ENCODE measurements around the gene CCDC30. TPM values are rescaled to one million over a fixed set of nuclear protein-coding genes. Genes with fewer than 3 reads are reported as not detected.

CCDC30 gene
- total RNA-seq, 1 donor from 2014 or later: 7.5 TPM

DNA sequence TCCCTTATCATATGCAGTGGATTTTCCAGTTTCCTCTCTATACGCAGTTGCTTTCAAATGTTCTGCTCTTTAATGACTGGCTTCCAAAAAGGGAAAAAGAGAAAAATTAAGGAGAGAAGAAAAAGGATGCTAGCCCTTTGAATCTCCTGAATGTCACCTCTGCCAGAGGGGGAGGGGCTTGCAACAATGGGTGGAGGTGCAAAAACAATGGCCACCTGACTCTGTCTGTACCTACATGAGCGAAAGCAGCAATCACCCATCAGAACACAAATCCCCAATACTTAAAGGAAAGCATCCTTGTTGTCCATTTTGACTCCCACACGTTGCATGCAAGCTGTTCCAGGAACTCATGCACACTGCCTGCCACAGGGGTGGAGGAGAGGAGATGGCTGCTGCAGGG lies 61.2 kb downstream of the CCDC30 start:
- Mint-ChIP-seq H3K36me3 (peaks cover 14% of the 10 kb centered on the region), H3K4me3 (no peak overlapping the region), H3K4me1 (no peaks in the 10 kb centered on the region), H3K27me3 (ENCODE audit: low read depth) (no peaks in the 10 kb centered on the region), H3K9me3 (peaks cover 24% of the 10 kb centered on the region), H3K27ac (no peak overlapping the region)
- DNase-seq (ENCODE audit: low spot score in 2 of 2, unreplicated experiment in 2 of 2): no peak
- TF ChIP-seq, protein P1, sequence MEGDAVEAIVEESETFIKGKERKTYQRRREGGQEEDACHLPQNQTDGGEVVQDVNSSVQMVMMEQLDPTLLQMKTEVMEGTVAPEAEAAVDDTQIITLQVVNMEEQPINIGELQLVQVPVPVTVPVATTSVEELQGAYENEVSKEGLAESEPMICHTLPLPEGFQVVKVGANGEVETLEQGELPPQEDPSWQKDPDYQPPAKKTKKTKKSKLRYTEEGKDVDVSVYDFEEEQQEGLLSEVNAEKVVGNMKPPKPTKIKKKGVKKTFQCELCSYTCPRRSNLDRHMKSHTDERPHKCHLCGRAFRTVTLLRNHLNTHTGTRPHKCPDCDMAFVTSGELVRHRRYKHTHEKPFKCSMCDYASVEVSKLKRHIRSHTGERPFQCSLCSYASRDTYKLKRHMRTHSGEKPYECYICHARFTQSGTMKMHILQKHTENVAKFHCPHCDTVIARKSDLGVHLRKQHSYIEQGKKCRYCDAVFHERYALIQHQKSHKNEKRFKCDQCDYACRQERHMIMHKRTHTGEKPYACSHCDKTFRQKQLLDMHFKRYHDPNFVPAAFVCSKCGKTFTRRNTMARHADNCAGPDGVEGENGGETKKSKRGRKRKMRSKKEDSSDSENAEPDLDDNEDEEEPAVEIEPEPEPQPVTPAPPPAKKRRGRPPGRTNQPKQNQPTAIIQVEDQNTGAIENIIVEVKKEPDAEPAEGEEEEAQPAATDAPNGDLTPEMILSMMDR (IDR thresholded peaks at IDR 0.05; ENCODE audit: unreplicated experiment): no peak

DNA sequence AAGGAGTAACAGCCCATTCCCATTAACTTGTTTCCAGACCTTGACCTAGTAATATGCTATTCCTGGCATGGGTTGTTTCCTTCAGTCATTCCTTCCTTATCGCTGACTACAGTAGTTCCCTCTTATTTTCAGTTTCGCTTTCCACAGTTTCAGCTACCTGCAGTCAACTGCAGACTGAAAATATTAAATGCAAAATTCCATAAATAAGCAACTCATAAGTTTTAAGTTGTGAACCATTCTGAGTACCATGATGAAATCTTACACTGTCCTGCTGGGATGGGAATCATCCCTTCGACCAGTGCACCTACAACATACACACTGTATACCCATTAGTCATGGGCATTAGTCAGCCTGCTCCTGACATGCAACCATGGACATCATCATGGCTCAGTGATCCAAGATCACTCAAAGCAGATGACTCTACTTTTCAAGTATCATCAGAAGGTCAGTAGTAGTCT lies 66.7 kb downstream of the CCDC30 start:
- Mint-ChIP-seq H3K27ac (no peak overlapping the region), H3K36me3 (peaks cover 2% of the 10 kb centered on the region), H3K9me3 (peaks cover 4% of the 10 kb centered on the region), H3K27me3 (ENCODE audit: low read depth) (no peaks in the 10 kb centered on the region), H3K4me3 (no peak overlapping the region), H3K4me1 (peaks cover 15% of the 10 kb centered on the region)
- TF ChIP-seq, protein P1 (IDR thresholded peaks at IDR 0.05; ENCODE audit: unreplicated experiment): no peak
- no peak for DNase-seq (ENCODE audit: low spot score in 2 of 2, unreplicated experiment in 2 of 2)

DNA sequence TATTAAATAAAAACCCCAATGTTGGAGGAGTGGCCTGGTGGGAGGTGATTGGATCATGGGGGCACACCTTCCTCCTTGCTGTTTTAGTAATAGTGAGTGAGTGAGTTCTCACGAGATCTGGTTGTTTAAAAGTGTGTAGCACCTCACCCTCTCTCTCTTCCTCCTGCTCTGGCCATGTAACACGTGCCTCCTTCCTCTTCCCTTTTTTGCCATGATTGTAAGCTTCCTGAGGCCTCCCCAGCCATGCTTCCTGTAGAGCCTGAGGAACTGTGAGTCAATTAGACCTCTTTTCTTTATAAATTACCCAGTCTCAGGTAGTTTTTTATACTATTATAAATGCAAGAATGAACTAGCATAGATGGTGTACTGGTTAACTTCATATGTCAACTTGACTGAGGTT lies 68.0 kb downstream of the CCDC30 start:
- H3K27ac Mint-ChIP-seq: no peak overlapping the region
- TF ChIP-seq, protein P1 (IDR thresholded peaks at IDR 0.05; ENCODE audit: unreplicated experiment): no peak
- H3K4me3 Mint-ChIP-seq: no peak overlapping the region
- H3K36me3 Mint-ChIP-seq: peaks cover 2% of the 10 kb centered on the region
- no peaks in the 10 kb centered on the region for H3K27me3 Mint-ChIP-seq (ENCODE audit: low read depth)
- H3K4me1 Mint-ChIP-seq: peaks cover 17% of the 10 kb centered on the region
- no peak for DNase-seq (ENCODE audit: low spot score in 2 of 2, unreplicated experiment in 2 of 2)
- H3K9me3 Mint-ChIP-seq: peaks cover 4% of the 10 kb centered on the region

DNA sequence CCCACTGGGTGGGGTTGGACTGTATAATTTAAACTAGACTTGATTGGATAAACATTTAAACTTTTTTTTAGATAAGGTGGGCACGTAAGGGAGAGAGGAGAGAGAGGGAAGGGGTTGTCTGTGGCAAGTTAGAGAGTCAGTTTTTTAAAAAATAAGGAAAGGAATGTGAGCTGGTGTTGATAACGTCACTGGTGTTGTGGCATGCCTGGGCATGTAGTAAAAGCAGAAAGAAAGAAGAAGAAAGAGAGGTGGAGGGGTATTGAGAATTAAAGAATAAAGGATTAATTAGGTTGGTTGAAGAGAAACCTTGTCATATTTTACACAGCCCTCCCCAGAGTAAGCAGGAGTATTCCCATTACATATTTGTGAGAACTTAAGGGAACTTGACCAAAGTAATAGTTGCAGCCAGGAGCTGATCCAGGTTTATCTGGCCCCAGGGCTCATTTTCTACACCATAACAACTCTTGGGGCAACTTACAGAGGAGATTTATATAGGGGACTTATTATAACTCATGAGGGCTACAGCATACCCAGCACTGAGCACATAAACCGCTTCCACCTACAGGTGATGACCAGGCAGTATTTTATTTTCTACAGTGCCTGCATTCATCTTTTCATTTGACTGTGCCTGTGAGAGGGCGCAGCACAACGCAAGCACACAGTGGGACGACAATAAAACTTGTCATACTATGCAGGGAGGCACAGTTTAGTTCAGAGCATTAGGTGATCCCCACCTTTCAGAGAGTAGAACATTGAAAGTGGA lies 70.2 kb downstream of the CCDC30 start:
- TF ChIP-seq, protein P1 (IDR thresholded peaks at IDR 0.05; ENCODE audit: unreplicated experiment): no peak
- peaks cover 4% of the 10 kb centered on the region for H3K9me3 Mint-ChIP-seq
- H3K4me1 Mint-ChIP-seq: peaks cover 17% of the 10 kb centered on the region
- H3K4me3 Mint-ChIP-seq: no peak overlapping the region
- peak overlapping the region; percentile 59 for H3K27ac Mint-ChIP-seq
- H3K36me3 Mint-ChIP-seq: peaks cover 5% of the 10 kb centered on the region
- no peaks in the 10 kb centered on the region for H3K27me3 Mint-ChIP-seq (ENCODE audit: low read depth)
- no peak for DNase-seq (ENCODE audit: low spot score in 2 of 2, unreplicated experiment in 2 of 2)

DNA sequence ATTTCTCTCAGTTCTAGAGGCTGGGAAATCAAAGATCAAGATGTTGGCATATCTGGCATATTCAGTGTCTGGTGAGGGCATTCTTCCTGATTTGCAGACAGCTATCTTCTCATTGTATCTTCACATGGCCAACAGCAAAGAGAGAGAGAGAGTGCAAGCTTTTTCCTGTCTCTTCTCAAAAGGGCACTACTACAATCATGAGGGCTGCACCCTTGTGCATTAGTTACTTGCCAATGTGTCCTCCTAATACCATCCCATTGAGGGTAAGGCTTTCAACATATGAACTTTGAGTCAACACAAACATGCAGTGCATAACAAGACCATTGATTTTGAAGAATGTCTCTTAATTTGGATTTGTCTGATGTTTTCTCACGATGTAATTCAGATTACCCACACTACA lies 78.0 kb downstream of the CCDC30 start:
- no peak overlapping the region for H3K4me3 Mint-ChIP-seq
- DNase-seq (ENCODE audit: low spot score in 2 of 2, unreplicated experiment in 2 of 2): no peak
- no peaks in the 10 kb centered on the region for H3K27me3 Mint-ChIP-seq (ENCODE audit: low read depth)
- H3K4me1 Mint-ChIP-seq: no peaks in the 10 kb centered on the region
- H3K9me3 Mint-ChIP-seq: no peaks in the 10 kb centered on the region
- peaks cover 2% of the 10 kb centered on the region for H3K36me3 Mint-ChIP-seq
- TF ChIP-seq, protein P1 (IDR thresholded peaks at IDR 0.05; ENCODE audit: unreplicated experiment): no peak
- H3K27ac Mint-ChIP-seq: no peak overlapping the region

Measured in mesothelial cell of epicardium (in vitro differentiated cells).